OCI-LY7 (cell line): Measurements from ENCODE around the gene BAHCC1.

Experiments
- CTCF ChIP-seq: fragments of 200-600 bp; sonication (generic); conservative IDR thresholded peaks from 2 replicates; pipeline ENCODE4 v1.5.1; 2014; ENCODE audit warnings: mild to moderate bottlenecking, antibody characterized with exemption, low read length, moderate library complexity, mixed read lengths
- EZH2phosphoT487 ChIP-seq: fragments of 200-600 bp; sonication (generic); IDR thresholded peaks from 2 replicates; pipeline ENCODE4 v1.6.1; 2018; ENCODE audit warnings: low read depth, borderline replicate concordance, mild to moderate bottlenecking, mixed run types, antibody characterized with exemption, low read length, moderate library complexity, mixed read lengths

- TF ChIP-seq CTCF (no peak), EZH2phosphoT487 (no peak)
Measured at GRCh38 chr17:81483862-81484194, 88.6 kb downstream of the BAHCC1 start.
